ENCODE measurements around the gene PCSK4. TPM values are rescaled to one million over a fixed set of nuclear protein-coding genes. Genes with fewer than 3 reads are reported as not detected.
A peak's percentile ranks its signal among the peaks of the same experiment; 100 is the strongest.

The PCSK4 gene
- total and polyA plus RNA-seq, 10 of the 15 experiments (the other 5 are each of a cell fraction or from before 2014, with no cell fraction given) = 0.27 to 0.99 (median 0.40) TPM; not detected in 3

- TF ChIP-seq PRDM15 (CRISPR knock-in tag; IDR thresholded peaks at IDR 0.05) (no peak), SMC3 (IDR thresholded peaks at IDR 0.05; ENCODE audit: borderline replicate concordance, low read length) (peak; percentile 43; the same call in 1 of the 2 replicates), POLR2A (IDR thresholded peaks at IDR 0.05; ENCODE audit: low read depth, low read length) (no peak; the same call in 1 of the 2 replicates), CHD4 (IDR thresholded peaks at IDR 0.05) (no peak), MEF2A (IDR thresholded peaks at IDR 0.05; ENCODE audit: insufficient read depth, low read depth, low read length) (no peak), MLLT1 (IDR thresholded peaks at IDR 0.05) (no peak), JUNB (IDR thresholded peaks at IDR 0.05) (no peak), TARDBP (IDR thresholded peaks at IDR 0.05; ENCODE audit: borderline replicate concordance) (no peak), CREB1 (IDR thresholded peaks at IDR 0.05; ENCODE audit: low read depth) (no peak), SREBF1 (IDR thresholded peaks at IDR 0.05; ENCODE audit: low read length) (no peak), ATF7 (IDR thresholded peaks at IDR 0.05; ENCODE audit: low read depth) (no peak), FOXM1 (IDR thresholded peaks at IDR 0.05; ENCODE audit: low read depth, low read length) (no peak), KDM1A (IDR thresholded peaks at IDR 0.05; ENCODE audit: borderline replicate concordance) (no peak), TBL1XR1 (IDR thresholded peaks at IDR 0.05; ENCODE audit: low read depth, low read length) (no peak), RAD51 (IDR thresholded peaks at IDR 0.05) (no peak), ETV6 (conservative IDR thresholded peaks at IDR 0.05 in 1 of 2, IDR thresholded peaks at IDR 0.05 in 1 of 2; ENCODE audit: borderline replicate concordance in 1 of 2, low read depth in 1 of 2) (no peak), ELK1 (IDR thresholded peaks at IDR 0.05; ENCODE audit: low read depth, low read length) (peak; percentile 56; the same call in 1 of the 2 replicates), ASH2L (IDR thresholded peaks at IDR 0.05; ENCODE audit: borderline replicate concordance, low read depth) (no peak), CBX3 (IDR thresholded peaks at IDR 0.05; ENCODE audit: borderline replicate concordance, low read depth) (no peak), IRF4 (IDR thresholded peaks at IDR 0.05; ENCODE audit: low read depth, low read length) (no peak), SPI1 (IDR thresholded peaks at IDR 0.05; ENCODE audit: borderline replicate concordance, insufficient read depth, low read depth, low read length) (no peak), CHD2 (IDR thresholded peaks at IDR 0.05; ENCODE audit: borderline replicate concordance, low read depth, low read length) (no peak), MTA2 (IDR thresholded peaks at IDR 0.05; ENCODE audit: low read depth) (no peak), POLR2AphosphoS5 (IDR thresholded peaks at IDR 0.05; ENCODE audit: low read length) (no peak), CREM (IDR thresholded peaks at IDR 0.05; ENCODE audit: low read depth) (no peak)
Observed at GRCh38 chr19:1445185-1445931, 44.8 kb downstream of the PCSK4 start (continued).

Measured in GM12878 (cell line).